HG03469 (cell line): ENCODE data around the gene STAT1.

Source experiments
- ATAC-seq: cut with Tn5 transposase; IDR thresholded peaks from one replicate; pipeline ENCODE4 v1.9.1; 2021; ENCODE audit warnings: mild to moderate bottlenecking, moderate library complexity, moderate number of reproducible peaks; ENCODE audit not compliant: unreplicated experiment

Gene STAT1

GRCh38 chr2:190927301-190927700, 86.7 kb downstream of the STAT1 start:
- no peak for ATAC-seq

DNA sequence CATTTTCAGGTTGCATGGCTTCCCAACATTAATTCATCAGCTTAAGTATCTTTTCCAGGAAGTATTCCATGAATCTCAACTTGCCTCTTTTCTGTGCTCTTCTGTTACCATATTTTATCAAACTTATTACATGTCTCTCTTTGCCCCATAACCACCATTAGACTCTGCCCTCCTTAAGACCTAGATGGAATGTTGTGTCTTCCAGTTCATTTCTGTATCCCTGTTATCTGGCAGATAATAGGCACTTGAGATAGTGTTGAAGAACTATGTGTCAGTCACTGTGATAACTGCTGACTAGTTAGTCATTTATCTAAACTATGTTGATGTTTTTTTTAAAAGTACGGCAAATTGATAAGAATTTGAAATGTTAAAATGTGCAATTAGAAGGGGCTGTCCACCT, 91.6 kb downstream of the STAT1 start:
- ATAC-seq = no peak

DNA sequence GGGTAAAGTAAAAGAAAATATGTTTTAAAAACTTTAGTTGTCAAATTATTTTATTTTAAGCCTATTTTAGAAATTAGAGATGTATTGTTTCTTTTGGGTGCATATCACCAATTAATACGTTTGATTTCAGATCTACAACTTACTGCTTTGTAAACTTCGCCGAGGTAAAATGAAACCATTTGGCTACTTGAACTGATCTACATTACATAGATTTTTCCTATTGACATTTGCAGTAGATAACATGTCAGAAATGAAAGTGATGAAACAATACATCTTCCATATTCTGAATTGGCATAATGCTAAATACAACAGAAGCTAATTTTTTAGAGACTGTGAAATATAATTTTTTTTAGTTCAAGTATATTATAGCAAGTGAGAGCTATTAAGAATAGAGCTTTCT, 93.9 kb downstream of the STAT1 start:
- no peak for ATAC-seq
